GM12878 (cell line): ENCODE measurements around the gene KIF22. TPM values are rescaled to one million over a fixed set of nuclear protein-coding genes. Genes with fewer than 3 reads are reported as not detected.

ENCODE experiments used
- ATAC-seq: fragments of 200-7000 bp; cut with Tn5 transposase; 3 replicates; pipeline ENCODE4 v1.9.1; 2020; ENCODE audit warnings: mild to moderate bottlenecking, moderate library complexity
- BruUV-seq: library from RNA; stranded (reverse); fragments of 400-500 nt; replicated peaks from 2 replicates; lab custom pipeline; 2021; lab: Mats Ljungman, UMichigan
- CTCF ChIA-PET: fragments of 300-600 bp; sonication (Branson Sonifier 250); formaldehyde crosslinking; extraction: SDS; loops from one replicate; lab custom pipeline; 2021; ENCODE audit warnings: inconsistent platforms; lab: Yijun Ruan, JAX
- POLR2A ChIA-PET: fragments of 350-600 bp; formaldehyde crosslinking; extraction: SDS; loops from one replicate; lab custom pipeline; 2021; ENCODE audit warnings: inconsistent platforms; lab: Charles Lee
- RAD21 ChIA-PET: fragments of 300-600 bp; sonication (Branson Sonifier 250); formaldehyde crosslinking; loops from one replicate; lab custom pipeline; 2023; ENCODE audit warnings: antibody characterized with exemption; ENCODE audit not compliant: unreplicated experiment; lab: Charles Lee
- SMC1A ChIA-PET: fragments of 300-600 bp; sonication (Branson Sonifier 250); formaldehyde crosslinking; loops from one replicate; lab custom pipeline; 2023; ENCODE audit not compliant: unreplicated experiment, uncharacterized antibody; lab: Charles Lee
- DNase-seq: peaks from one replicate; pipeline ENCODE4 v3.0.0-alpha.2; 2011; ENCODE audit warnings: low read depth, low spot score
- FAIRE-seq: peaks from 3 replicates; lab custom pipeline; 2011; peaks lifted over from hg19 to GRCh38; lab: Jason Lieb, UNC
- H2AFZ ChIP-seq: 2 replicates; pipeline ENCODE4 v1.6.0; 2011; ENCODE audit warnings: low read depth, low read length, control low read depth; ENCODE audit not compliant: control insufficient read depth
- H3K27ac ChIP-seq: 2 replicates; pipeline ENCODE4 v1.5.1; 2011; ENCODE audit warnings: control low read depth; ENCODE audit not compliant: control insufficient read depth, insufficient read depth
- H3K27me3 ChIP-seq, 2 experiments: replicated peaks in 1 of 2; 2 replicates each; pipeline versions ENCODE4 v1.6.0 to v1.6.1; 2011; ENCODE audit warnings: low read length in 1 of 2; ENCODE audit not compliant: control insufficient read depth in 2 of 2, insufficient read depth in 2 of 2
- H3K36me3 ChIP-seq, 2 experiments: 2 replicates each; pipeline ENCODE4 v1.5.1; 2011; ENCODE audit warnings: low read length in 1 of 2; ENCODE audit not compliant: control insufficient read depth in 2 of 2, insufficient read depth in 2 of 2
- H3K4me1 ChIP-seq: 2 replicates; pipeline ENCODE4 v1.6.1; 2011; ENCODE audit warnings: mild to moderate bottlenecking, low read length, moderate library complexity, mixed read lengths; ENCODE audit not compliant: control insufficient read depth, insufficient read depth
- H3K4me2 ChIP-seq: 2 replicates; pipeline ENCODE4 v1.6.0; 2011; ENCODE audit warnings: control low read depth; ENCODE audit not compliant: control insufficient read depth, insufficient read depth
- H3K4me3 ChIP-seq: fragments of 200-600 bp; sonication (generic); 2 replicates; pipeline ENCODE4 v1.5.1; 2016
- H3K79me2 ChIP-seq: 2 replicates; pipeline ENCODE4 v1.6.0; 2011; ENCODE audit warnings: low read length; ENCODE audit not compliant: control insufficient read depth, insufficient read depth
- H3K9ac ChIP-seq: 2 replicates; pipeline ENCODE4 v1.8.0; 2011; ENCODE audit warnings: low read length, control low read depth, mixed read lengths; ENCODE audit not compliant: control insufficient read depth, insufficient read depth
- H3K9me3 ChIP-seq: replicated peaks from 3 replicates; pipeline ENCODE4 v1.5.1; 2011; ENCODE audit warnings: mild to moderate bottlenecking, low read length; ENCODE audit not compliant: control insufficient read depth, insufficient read depth
- H4K20me1 ChIP-seq: 2 replicates; pipeline ENCODE4 v1.6.0; 2011; ENCODE audit not compliant: control insufficient read depth, insufficient read depth
- ASH2L ChIP-seq: fragments of 300-600, 200-600 bp; sonication (generic); IDR thresholded peaks from 2 replicates; pipeline ENCODE4 v1.6.1; 2017; ENCODE audit warnings: low read depth, mild to moderate bottlenecking, borderline replicate concordance
- ATF7 ChIP-seq: fragments of 450-650 bp; IDR thresholded peaks from 2 replicates; pipeline ENCODE4 v1.6.1; 2016; ENCODE audit warnings: low read depth, mild to moderate bottlenecking
- CHD1 ChIP-seq: IDR thresholded peaks from 2 replicates; pipeline ENCODE4 v1.6.1; 2012; ENCODE audit warnings: low read depth, low read length, improper control_type of control experiment
- CHD2 ChIP-seq: IDR thresholded peaks from 2 replicates; pipeline ENCODE4 v1.6.1; 2011; ENCODE audit warnings: low read depth, low read length, improper control_type of control experiment, borderline replicate concordance
- ESRRA ChIP-seq: IDR thresholded peaks from 2 replicates; pipeline ENCODE4 v1.6.1; 2012; ENCODE audit warnings: mild to moderate bottlenecking, low read length, improper control_type of control experiment
- HDGF ChIP-seq: fragments of 450-650 bp; IDR thresholded peaks from 2 replicates; pipeline ENCODE4 v1.6.1; 2016; ENCODE audit warnings: antibody characterized with exemption
- MEF2B ChIP-seq: fragments of 450-650 bp; IDR thresholded peaks from 2 replicates; pipeline ENCODE4 v1.6.1; 2018; ENCODE audit warnings: mild to moderate bottlenecking, moderate library complexity; ENCODE audit not compliant: partially characterized antibody, poor library complexity, severe bottlenecking
- PKNOX1 ChIP-seq: fragments of 450-650 bp; IDR thresholded peaks from 2 replicates; pipeline ENCODE4 v1.6.1; 2016; ENCODE audit warnings: mild to moderate bottlenecking
- POLR2A ChIP-seq: IDR thresholded peaks from 2 replicates; pipeline ENCODE4 v1.6.1; 2011; ENCODE audit warnings: low read depth, mild to moderate bottlenecking, low read length
- POU2F2 ChIP-seq: IDR thresholded peaks from 3 replicates; pipeline ENCODE4 v1.6.1; 2011; ENCODE audit warnings: low read depth, mild to moderate bottlenecking, low read length, borderline replicate concordance
- RBBP5 ChIP-seq: fragments of 200-600 bp; sonication (generic); conservative IDR thresholded peaks from 2 replicates; pipeline ENCODE4 v1.6.1; 2016
- SMAD1 ChIP-seq: fragments of 450-650 bp; IDR thresholded peaks from 2 replicates; pipeline ENCODE4 v1.6.1; 2018; ENCODE audit warnings: mild to moderate bottlenecking, low read depth; ENCODE audit not compliant: partially characterized antibody
- SP1 ChIP-seq: IDR thresholded peaks from one replicate; pipeline ENCODE4 v1.6.1; 2011; ENCODE audit warnings: low read depth, low read length
- TCF3 ChIP-seq: IDR thresholded peaks from 2 replicates; pipeline ENCODE4 v1.6.1; 2012; ENCODE audit warnings: low read depth, mild to moderate bottlenecking, low read length, borderline replicate concordance; ENCODE audit not compliant: insufficient read depth
- WRNIP1 ChIP-seq: IDR thresholded peaks from 2 replicates; pipeline ENCODE4 v1.6.1; 2011; ENCODE audit warnings: low read depth, low read length, improper control_type of control experiment, borderline replicate concordance
- WGBS: methylation state at CpG from one replicate; pipeline ENCODE4 v1.1.6; 2016; ENCODE audit warnings: low lambda C conversion rate; ENCODE audit not compliant: insufficient replicate concordance, insufficient coverage; ENCODE audit errors: missing lambda C conversion rate; 5-methylcytosine and 5-hydroxymethylcytosine counted together
- in situ Hi-C: fragments of 300-500 bp; cut with MboI; formaldehyde crosslinking; loops from 9 replicates; pipeline ENCODE4 v1.14.3; 2018; ENCODE audit warnings: mixed read lengths
- intact Hi-C: fragments of 100-400 bp; cut with micrococcal nuclease; formaldehyde crosslinking; loops from one replicate; pipeline ENCODE4 v1.14.2; 2022; ENCODE audit not compliant: unreplicated experiment
- polyA plus RNA-seq, 11 experiments: library from polyadenylated mRNA; depleted of rRNA in 4 of 11; unstranded in 6 of 11; stranded (reverse) in 5 of 11; fragments of >200 nt; fragmentation: Nextera tagmentation in 4 of 11; fragmentation: Illumina TruSeq in 1 of 11; extraction: Ambion mirVana in 4 of 11; extraction: Trizol in 1 of 11; gene quantifications; 1 replicate in 1 of 11; 2 replicates in 10 of 11; pipeline versions ENCODE4 v1.2.1 to v1.2.3, GENCODE V29; 2011 to 2016; ENCODE audit warnings: inconsistent platforms in 2 of 11, missing spikeins in 2 of 11, low read depth in 1 of 11
- total RNA-seq, 4 experiments: library from RNA; depleted of rRNA in 3 of 4; stranded (reverse); fragments of >200 nt in 3 of 4; fragmentation: Illumina TruSeq in 1 of 4; extraction: Trizol in 1 of 4; gene quantifications; 2 replicates each; pipeline versions ENCODE4 v1.2.1 to v1.2.3, GENCODE V29; 2013 to 2021
- TF ChIP-seq, protein P1 (sequence below): fragments of 150-350 bp; IDR thresholded peaks from 2 replicates; pipeline ENCODE4 v1.6.1; 2016; ENCODE audit warnings: low read depth, low read length
- TF ChIP-seq, protein P2 (sequence below): fragments of 450-650 bp; IDR thresholded peaks from 2 replicates; pipeline ENCODE4 v1.6.1; 2017; ENCODE audit warnings: mild to moderate bottlenecking, low read depth, inconsistent platforms; ENCODE audit not compliant: poor library complexity, severe bottlenecking

The KIF22 gene
- total and polyA plus RNA-seq, 10 of the 15 experiments (the other 5 are each of a cell fraction or from before 2014, with no cell fraction given): 7.6 to 158 (median 132) TPM

- no peaks in the 10 kb centered on the region for H4K20me1 ChIP-seq
- WGBS: 95% methylated on average over 28 of the region's 28 CpGs
- in situ Hi-C loops: no loop called here
- H3K36me3 ChIP-seq: peaks cover 3 to 6% of the 10 kb centered on the region in 2 experiments; a peak in 3 of 4 replicates
- BruUV-seq: no TSS peak
- ATAC-seq (no peak), DNase-seq (no peak), FAIRE-seq (no peak)
- no peaks in the 10 kb centered on the region for H3K4me1 ChIP-seq
- intact Hi-C loops: no loop called here
- H3K4me3 ChIP-seq: no peak overlapping the region
- RAD21 ChIA-PET: no interaction called here
- no peak overlapping the region for H3K4me2 ChIP-seq
- no peak overlapping the region for H3K9ac ChIP-seq
- H3K27ac ChIP-seq: no peak overlapping the region
- TF ChIP-seq RBBP5 (no peak), WRNIP1 (no peak), CHD1 (no peak), SP1 (no peak), HDGF (no peak), ESRRA (no peak), POLR2A (no peak), MEF2B (no peak), CHD2 (no peak), TCF3 (no peak), ATF7 (no peak), ASH2L (no peak), POU2F2 (no peak), SMAD1 (no peak), PKNOX1 (no peak)
- TF ChIP-seq, protein P1, sequence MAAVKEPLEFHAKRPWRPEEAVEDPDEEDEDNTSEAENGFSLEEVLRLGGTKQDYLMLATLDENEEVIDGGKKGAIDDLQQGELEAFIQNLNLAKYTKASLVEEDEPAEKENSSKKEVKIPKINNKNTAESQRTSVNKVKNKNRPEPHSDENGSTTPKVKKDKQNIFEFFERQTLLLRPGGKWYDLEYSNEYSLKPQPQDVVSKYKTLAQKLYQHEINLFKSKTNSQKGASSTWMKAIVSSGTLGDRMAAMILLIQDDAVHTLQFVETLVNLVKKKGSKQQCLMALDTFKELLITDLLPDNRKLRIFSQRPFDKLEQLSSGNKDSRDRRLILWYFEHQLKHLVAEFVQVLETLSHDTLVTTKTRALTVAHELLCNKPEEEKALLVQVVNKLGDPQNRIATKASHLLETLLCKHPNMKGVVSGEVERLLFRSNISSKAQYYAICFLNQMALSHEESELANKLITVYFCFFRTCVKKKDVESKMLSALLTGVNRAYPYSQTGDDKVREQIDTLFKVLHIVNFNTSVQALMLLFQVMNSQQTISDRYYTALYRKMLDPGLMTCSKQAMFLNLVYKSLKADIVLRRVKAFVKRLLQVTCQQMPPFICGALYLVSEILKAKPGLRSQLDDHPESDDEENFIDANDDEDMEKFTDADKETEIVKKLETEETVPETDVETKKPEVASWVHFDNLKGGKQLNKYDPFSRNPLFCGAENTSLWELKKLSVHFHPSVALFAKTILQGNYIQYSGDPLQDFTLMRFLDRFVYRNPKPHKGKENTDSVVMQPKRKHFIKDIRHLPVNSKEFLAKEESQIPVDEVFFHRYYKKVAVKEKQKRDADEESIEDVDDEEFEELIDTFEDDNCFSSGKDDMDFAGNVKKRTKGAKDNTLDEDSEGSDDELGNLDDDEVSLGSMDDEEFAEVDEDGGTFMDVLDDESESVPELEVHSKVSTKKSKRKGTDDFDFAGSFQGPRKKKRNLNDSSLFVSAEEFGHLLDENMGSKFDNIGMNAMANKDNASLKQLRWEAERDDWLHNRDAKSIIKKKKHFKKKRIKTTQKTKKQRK: no peak
- TF ChIP-seq, protein P2, sequence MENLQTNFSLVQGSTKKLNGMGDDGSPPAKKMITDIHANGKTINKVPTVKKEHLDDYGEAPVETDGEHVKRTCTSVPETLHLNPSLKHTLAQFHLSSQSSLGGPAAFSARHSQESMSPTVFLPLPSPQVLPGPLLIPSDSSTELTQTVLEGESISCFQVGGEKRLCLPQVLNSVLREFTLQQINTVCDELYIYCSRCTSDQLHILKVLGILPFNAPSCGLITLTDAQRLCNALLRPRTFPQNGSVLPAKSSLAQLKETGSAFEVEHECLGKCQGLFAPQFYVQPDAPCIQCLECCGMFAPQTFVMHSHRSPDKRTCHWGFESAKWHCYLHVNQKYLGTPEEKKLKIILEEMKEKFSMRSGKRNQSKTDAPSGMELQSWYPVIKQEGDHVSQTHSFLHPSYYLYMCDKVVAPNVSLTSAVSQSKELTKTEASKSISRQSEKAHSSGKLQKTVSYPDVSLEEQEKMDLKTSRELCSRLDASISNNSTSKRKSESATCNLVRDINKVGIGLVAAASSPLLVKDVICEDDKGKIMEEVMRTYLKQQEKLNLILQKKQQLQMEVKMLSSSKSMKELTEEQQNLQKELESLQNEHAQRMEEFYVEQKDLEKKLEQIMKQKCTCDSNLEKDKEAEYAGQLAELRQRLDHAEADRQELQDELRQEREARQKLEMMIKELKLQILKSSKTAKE: no peak
- CTCF ChIA-PET: no interaction called here
- H3K27me3 ChIP-seq: no peaks in the 10 kb centered on the region
- SMC1A ChIA-PET: no interaction called here
- no peaks in the 10 kb centered on the region for H3K79me2 ChIP-seq
- H3K9me3 ChIP-seq: no peaks in the 10 kb centered on the region
- POLR2A ChIA-PET: no interaction called here
- no peak overlapping the region for H2AFZ ChIP-seq
Measured at GRCh38 chr16:29844575-29845331, 54.2 kb downstream of the KIF22 start.
